ENCODE measurements around the gene ANKRD29. TPM values are rescaled to one million over a fixed set of nuclear protein-coding genes. Genes with fewer than 3 reads are reported as not detected.

ANKRD29 gene
- total RNA-seq, 6 experiments from 2014 or later: 0.13 to 0.50 (median 0.22) TPM

GRCh38 chr18:23595591-23595990, 67.1 kb downstream of the ANKRD29 start:
- Mint-ChIP-seq H3K27ac (no peak overlapping the region), H3K9me3 (no peaks in the 10 kb centered on the region), H3K4me1 (ENCODE audit: low read depth) (peaks cover 31% of the 10 kb centered on the region), H3K27me3 (ENCODE audit: insufficient read depth) (peaks cover 2% of the 10 kb centered on the region), H3K4me3 (no peak overlapping the region), H3K36me3 (ENCODE audit: low read depth) (0 out of 2 replicates have a peak, but pooled peaks cover 4% of the 10 kb centered on the region)
- no peak for DNase-seq
- no peak for TF ChIP-seq CTCF (IDR thresholded peaks at IDR 0.05)

- TF ChIP-seq CTCF (IDR thresholded peaks at IDR 0.05): no peak
- DNase-seq: peak; percentile 93
- no peaks in the 10 kb centered on the region for H3K9me3 Mint-ChIP-seq
- peak overlapping the region; percentile 93 for H3K27ac Mint-ChIP-seq
- H3K36me3 Mint-ChIP-seq (ENCODE audit: low read depth): 0 out of 2 replicates have a peak, but pooled peaks cover 4% of the 10 kb centered on the region
- H3K4me3 Mint-ChIP-seq: peak overlapping the region; percentile 34; the same call in 1 of the 2 replicates
- H3K4me1 Mint-ChIP-seq (ENCODE audit: low read depth): peaks cover 36% of the 10 kb centered on the region
- peaks cover 2% of the 10 kb centered on the region for H3K27me3 Mint-ChIP-seq (ENCODE audit: insufficient read depth)
Observed at GRCh38 chr18:23593720-23594119, 69.0 kb downstream of the ANKRD29 start.

- Mint-ChIP-seq H3K4me3 (no peak overlapping the region), H3K27ac (peak overlapping the region; percentile 93), H3K4me1 (ENCODE audit: low read depth) (peaks cover 38% of the 10 kb centered on the region), H3K9me3 (no peaks in the 10 kb centered on the region), H3K36me3 (ENCODE audit: low read depth) (0 out of 2 replicates have a peak, but pooled peaks cover 4% of the 10 kb centered on the region), H3K27me3 (ENCODE audit: insufficient read depth) (peaks cover 1% of the 10 kb centered on the region)
- no peak for TF ChIP-seq CTCF (IDR thresholded peaks at IDR 0.05)
- DNase-seq: no peak
Observed at GRCh38 chr18:23592911-23593310, 69.8 kb downstream of the ANKRD29 start.

- Mint-ChIP-seq H3K36me3 (ENCODE audit: low read depth) (0 out of 2 replicates have a peak, but pooled peaks cover 4% of the 10 kb centered on the region), H3K27me3 (ENCODE audit: insufficient read depth) (no peaks in the 10 kb centered on the region), H3K27ac (peak overlapping the region; percentile 57; the same call in 1 of the 2 replicates), H3K4me1 (ENCODE audit: low read depth) (peaks cover 46% of the 10 kb centered on the region), H3K4me3 (peak overlapping the region; percentile 31; the same call in 1 of the 2 replicates), H3K9me3 (no peaks in the 10 kb centered on the region)
- peak; percentile 20 for DNase-seq
- TF ChIP-seq CTCF (IDR thresholded peaks at IDR 0.05): no peak
Observed at GRCh38 chr18:23591011-23591410, 71.7 kb downstream of the ANKRD29 start.

GRCh38 chr18:23588836-23589560, 73.7 kb downstream of the ANKRD29 start:
- no peak overlapping the region for H3K4me3 Mint-ChIP-seq

More at GRCh38 chr18:23588836-23589560, 73.7 kb downstream of the ANKRD29 start:
- Mint-ChIP-seq H3K36me3 (ENCODE audit: low read depth) (peaks cover 5% of the 10 kb centered on the region; the same call in 1 of the 2 replicates), H3K4me1 (ENCODE audit: low read depth) (peaks cover 55% of the 10 kb centered on the region), H3K27ac (no peak overlapping the region), H3K9me3 (no peaks in the 10 kb centered on the region), H3K27me3 (ENCODE audit: insufficient read depth) (no peaks in the 10 kb centered on the region)
- TF ChIP-seq CTCF (IDR thresholded peaks at IDR 0.05): no peak
- no peak for DNase-seq

Measured in HFFc6 (cell line).